ENCODE results near the gene UBAC1.

Gene UBAC1

DNA sequence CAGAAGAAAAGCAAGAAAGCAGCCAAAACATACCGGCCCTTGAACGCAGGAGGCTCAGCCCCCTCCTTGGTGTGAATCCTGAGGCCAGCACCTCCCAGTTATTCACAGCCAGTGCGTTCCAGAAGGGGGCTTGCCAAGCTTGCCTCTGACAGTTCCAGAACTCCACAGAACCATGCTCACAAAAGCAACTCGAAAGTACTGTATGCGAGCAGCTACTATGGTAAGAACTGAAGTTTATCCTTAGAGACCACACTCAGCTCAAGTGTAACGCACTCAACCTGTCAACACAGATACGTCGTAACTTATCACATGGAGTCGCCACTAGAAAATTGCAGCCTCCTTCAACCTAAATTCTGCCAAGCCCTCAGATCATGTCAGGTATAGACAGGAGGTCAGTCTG, 1.4 kb downstream of the UBAC1 start:
- ChIA-PET CTCF (interaction anchor here (0.6 to 4.6 kb wide), 12 partner anchors 13 to 356 kb away, joined by 3 to 21 read pairs (median 4); no protein-coding TSS in a partner anchor), POLR2A (interaction anchor here (0.9 to 1.2 kb wide), 3 partner anchors 8 to 79 kb away, joined by 3 to 5 read pairs (median 3); partner anchors contain the start of gene CAMSAP1)
- Histone ChIP-seq H3K4me1 (ENCODE audit: control insufficient read depth, insufficient read depth, low read length) (no peaks in the 10 kb centered on the region), H3K27ac (ENCODE audit: extremely low read depth, low read depth, low read length) (no peak overlapping the region), H3K4me3 (ENCODE audit: low read depth, low read length) (peak overlapping the region; percentile 86), H3K36me3 (ENCODE audit: control insufficient read depth in 2 of 2, insufficient read depth in 1 of 2, low read length in 2 of 2) (peaks cover 0 to 9% of the 10 kb centered on the region in 2 experiments; a peak in 1 of 3 replicates), H3K9me3 (ENCODE audit: control insufficient read depth, insufficient read depth, low read depth, low read length) (no peaks in the 10 kb centered on the region)
- TF ChIP-seq ZNF776 (tag by site-specific recombination; IDR thresholded peaks at IDR 0.05; ENCODE audit: borderline replicate concordance): no peak
- TF ChIP-seq, protein P1, sequence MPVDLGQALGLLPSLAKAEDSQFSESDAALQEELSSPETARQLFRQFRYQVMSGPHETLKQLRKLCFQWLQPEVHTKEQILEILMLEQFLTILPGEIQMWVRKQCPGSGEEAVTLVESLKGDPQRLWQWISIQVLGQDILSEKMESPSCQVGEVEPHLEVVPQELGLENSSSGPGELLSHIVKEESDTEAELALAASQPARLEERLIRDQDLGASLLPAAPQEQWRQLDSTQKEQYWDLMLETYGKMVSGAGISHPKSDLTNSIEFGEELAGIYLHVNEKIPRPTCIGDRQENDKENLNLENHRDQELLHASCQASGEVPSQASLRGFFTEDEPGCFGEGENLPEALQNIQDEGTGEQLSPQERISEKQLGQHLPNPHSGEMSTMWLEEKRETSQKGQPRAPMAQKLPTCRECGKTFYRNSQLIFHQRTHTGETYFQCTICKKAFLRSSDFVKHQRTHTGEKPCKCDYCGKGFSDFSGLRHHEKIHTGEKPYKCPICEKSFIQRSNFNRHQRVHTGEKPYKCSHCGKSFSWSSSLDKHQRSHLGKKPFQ (tag by site-specific recombination; IDR thresholded peaks at IDR 0.05): peak; percentile 82

DNA sequence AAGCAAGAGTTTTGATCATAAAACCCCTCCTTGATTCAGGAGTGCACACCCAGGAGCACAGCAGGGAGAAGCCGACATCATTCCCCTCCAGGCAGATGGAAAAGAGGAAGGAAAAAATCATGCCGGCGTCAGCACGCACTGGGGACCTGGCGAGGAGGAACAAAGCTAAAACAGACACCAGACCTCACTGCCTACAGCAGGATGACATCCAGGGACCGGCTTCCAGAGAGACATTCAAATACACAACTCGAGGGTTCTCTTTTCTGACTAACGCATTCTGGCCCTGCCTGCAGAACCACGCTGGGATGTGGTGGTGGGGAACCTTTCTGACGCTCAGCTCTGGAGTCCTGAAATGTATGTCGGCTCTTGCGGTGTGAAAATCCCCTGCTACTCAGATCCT, 2.7 kb downstream of the UBAC1 start:
- H3K4me1 ChIP-seq (ENCODE audit: control insufficient read depth, insufficient read depth, low read length): no peaks in the 10 kb centered on the region
- POLR2A ChIA-PET: no interaction called here
- H3K36me3 ChIP-seq (ENCODE audit: control insufficient read depth in 2 of 2, insufficient read depth in 1 of 2, low read length in 2 of 2): peaks cover 0 to 20% of the 10 kb centered on the region in 2 experiments; a peak in 2 of 3 replicates
- no peak overlapping the region for H3K4me3 ChIP-seq (ENCODE audit: low read depth, low read length)
- TF ChIP-seq ZIC2 (tag by site-specific recombination; IDR thresholded peaks at IDR 0.05): peak; percentile 62
- TF ChIP-seq ZNF670 (tag by site-specific recombination; IDR thresholded peaks at IDR 0.05; ENCODE audit: low read depth): no peak
- CTCF ChIA-PET: interaction anchor here (0.6 to 4.6 kb wide), 3 partner anchors 9 to 164 kb away, joined by 3 to 21 read pairs (median 4); no protein-coding TSS in a partner anchor
- H3K9me3 ChIP-seq (ENCODE audit: control insufficient read depth, insufficient read depth, low read depth, low read length): no peaks in the 10 kb centered on the region
- no peak overlapping the region for H3K27ac ChIP-seq (ENCODE audit: extremely low read depth, low read depth, low read length)

GRCh38 chr9:135957431-135957830, 3.7 kb downstream of the UBAC1 start:
- Histone ChIP-seq H3K9me3 (ENCODE audit: control insufficient read depth, insufficient read depth, low read depth, low read length) (no peaks in the 10 kb centered on the region), H3K27ac (ENCODE audit: extremely low read depth, low read depth, low read length) (no peak overlapping the region), H3K36me3 (ENCODE audit: control insufficient read depth in 2 of 2, insufficient read depth in 1 of 2, low read length in 2 of 2) (peaks cover 0 to 28% of the 10 kb centered on the region in 2 experiments; a peak in 2 of 3 replicates), H3K4me1 (ENCODE audit: control insufficient read depth, insufficient read depth, low read length) (no peaks in the 10 kb centered on the region), H3K4me3 (ENCODE audit: low read depth, low read length) (no peak overlapping the region)
- CTCF ChIA-PET: interaction anchor here (0.5 to 0.7 kb wide), 2 partner anchors 32 to 354 kb away, joined by 3 read pairs; no protein-coding TSS in a partner anchor
- no peak for TF ChIP-seq ZNF561 (tag by site-specific recombination; IDR thresholded peaks at IDR 0.05; ENCODE audit: borderline replicate concordance)
- TF ChIP-seq PRDM6 (tag by site-specific recombination; IDR thresholded peaks at IDR 0.05): no peak
- TF ChIP-seq ZNF664 (tag by site-specific recombination; IDR thresholded peaks at IDR 0.05): no peak
- no peak for TF ChIP-seq OSR2 (tag by site-specific recombination; IDR thresholded peaks at IDR 0.05)
- no peak for TF ChIP-seq REPIN1 (tag by site-specific recombination; IDR thresholded peaks at IDR 0.05; ENCODE audit: low read depth)
- no peak for TF ChIP-seq ZNF366 (tag by site-specific recombination; conservative IDR thresholded peaks at IDR 0.05)
- TF ChIP-seq GFI1B (tag by site-specific recombination; IDR thresholded peaks at IDR 0.05): no peak
- POLR2A ChIA-PET: no interaction called here

- ChIA-PET POLR2A (no interaction called here), CTCF (interaction anchor here (1.2 kb wide), 1 partner anchor 10 kb away, joined by 3 read pairs; no protein-coding TSS in a partner anchor)
- Histone ChIP-seq H3K4me1 (ENCODE audit: control insufficient read depth, insufficient read depth, low read length) (no peaks in the 10 kb centered on the region), H3K36me3 (ENCODE audit: control insufficient read depth in 2 of 2, insufficient read depth in 1 of 2, low read length in 2 of 2) (peaks cover 0 to 31% of the 10 kb centered on the region in 2 experiments; a peak in 2 of 3 replicates), H3K27ac (ENCODE audit: extremely low read depth, low read depth, low read length) (no peak overlapping the region), H3K9me3 (ENCODE audit: control insufficient read depth, insufficient read depth, low read depth, low read length) (no peaks in the 10 kb centered on the region), H3K4me3 (ENCODE audit: low read depth, low read length) (no peak overlapping the region)
- TF ChIP-seq ZNF571 (tag by site-specific recombination; IDR thresholded peaks at IDR 0.05) (no peak), KLF10 (tag by site-specific recombination; IDR thresholded peaks at IDR 0.05) (no peak), ZNF394 (tag by site-specific recombination; IDR thresholded peaks at IDR 0.05; ENCODE audit: borderline replicate concordance) (no peak), MEIS1 (CRISPR knock-in tag; IDR thresholded peaks at IDR 0.05; ENCODE audit: borderline replicate concordance) (no peak), OSR2 (tag by site-specific recombination; IDR thresholded peaks at IDR 0.05) (no peak), ZNF561 (tag by site-specific recombination; IDR thresholded peaks at IDR 0.05; ENCODE audit: borderline replicate concordance) (no peak), ZNF121 (tag by site-specific recombination; IDR thresholded peaks at IDR 0.05) (no peak), ZNF132 (tag by site-specific recombination; IDR thresholded peaks at IDR 0.05; ENCODE audit: borderline replicate concordance) (no peak), ZNF266 (tag by site-specific recombination; IDR thresholded peaks at IDR 0.05; ENCODE audit: low read depth) (no peak), ZSCAN23 (tag by site-specific recombination; IDR thresholded peaks at IDR 0.05) (no peak), ZNF114 (tag by site-specific recombination; IDR thresholded peaks at IDR 0.05) (no peak), ZNF555 (tag by site-specific recombination; conservative IDR thresholded peaks at IDR 0.05) (no peak), ZSCAN30 (tag by site-specific recombination; IDR thresholded peaks at IDR 0.05) (no peak)
These were observed 4.4 kb downstream of the UBAC1 start for GRCh38 chr9:135956802-135957174.
